ENCODE measurements around the gene RGS3.

Gene RGS3

DNA sequence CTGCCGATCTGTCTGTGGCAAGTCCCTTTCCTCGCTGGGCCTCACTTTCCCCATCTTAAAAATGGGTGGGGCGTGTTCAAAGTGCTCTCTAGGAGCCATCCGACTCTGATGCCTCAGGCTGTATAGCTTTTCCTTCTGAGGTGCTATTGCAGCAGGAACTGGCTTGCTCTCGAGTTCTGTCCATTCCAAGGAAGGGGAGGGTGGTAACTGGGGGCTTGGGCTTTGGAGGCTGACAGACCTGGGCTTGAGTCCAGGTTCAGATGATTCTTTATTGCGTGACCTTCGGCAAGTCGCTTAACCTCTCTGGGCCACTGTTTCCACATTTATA lies 139.5 kb downstream of the RGS3 start:
- no peak for DNase-seq

GRCh38 chr9:113603773-113604172 lies 140.2 kb downstream of the RGS3 start:
- no peak for DNase-seq

GRCh38 chr9:113604393-113604792 lies 140.9 kb downstream of the RGS3 start:
- no peak for DNase-seq

GRCh38 chr9:113606510-113606909 lies 143.0 kb downstream of the RGS3 start:
- no peak for DNase-seq

GRCh38 chr9:113608082-113608685 lies 144.7 kb downstream of the RGS3 start:
- no peak for DNase-seq

DNA sequence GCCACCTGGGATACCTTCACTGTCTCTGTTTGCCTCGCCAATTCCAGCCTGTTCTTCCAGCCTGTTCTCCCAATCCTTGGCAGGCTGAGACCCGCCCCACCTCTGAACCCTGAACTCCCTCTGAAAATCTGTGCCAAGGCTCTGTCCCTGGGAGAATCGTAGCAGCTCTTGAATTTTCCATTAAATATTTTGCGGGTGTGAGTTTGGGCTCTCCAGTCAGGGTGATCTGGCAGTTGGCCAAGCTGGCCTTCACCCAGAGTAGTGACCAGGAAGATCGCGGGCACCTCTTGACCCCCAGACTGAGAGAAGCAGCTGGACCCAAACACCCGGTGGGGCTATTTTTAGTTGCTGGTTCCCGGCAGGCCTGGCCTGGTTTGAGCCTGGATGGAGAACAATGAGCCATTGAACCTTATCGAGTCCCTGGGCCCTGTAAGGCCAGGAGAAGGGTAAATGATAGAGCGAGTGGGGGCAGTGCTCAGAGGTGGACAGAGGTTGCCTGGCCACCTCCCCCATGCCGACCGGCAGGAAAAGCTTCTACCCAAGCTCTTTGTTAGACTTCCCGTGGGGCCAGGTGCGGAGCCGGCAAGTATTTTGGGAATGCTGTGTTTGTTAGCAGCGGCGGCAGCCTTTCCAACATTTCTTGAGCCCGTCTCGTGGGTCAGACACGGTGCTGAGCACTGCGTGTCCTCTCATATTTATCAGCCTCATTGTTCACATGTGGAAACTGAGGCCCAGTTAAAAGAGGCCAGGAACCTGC lies 146.2 kb downstream of the RGS3 start:
- DNase-seq, result no peak

- no peak for DNase-seq
Measured at GRCh38 chr9:113611461-113612215, 148.1 kb downstream of the RGS3 start.

DNA sequence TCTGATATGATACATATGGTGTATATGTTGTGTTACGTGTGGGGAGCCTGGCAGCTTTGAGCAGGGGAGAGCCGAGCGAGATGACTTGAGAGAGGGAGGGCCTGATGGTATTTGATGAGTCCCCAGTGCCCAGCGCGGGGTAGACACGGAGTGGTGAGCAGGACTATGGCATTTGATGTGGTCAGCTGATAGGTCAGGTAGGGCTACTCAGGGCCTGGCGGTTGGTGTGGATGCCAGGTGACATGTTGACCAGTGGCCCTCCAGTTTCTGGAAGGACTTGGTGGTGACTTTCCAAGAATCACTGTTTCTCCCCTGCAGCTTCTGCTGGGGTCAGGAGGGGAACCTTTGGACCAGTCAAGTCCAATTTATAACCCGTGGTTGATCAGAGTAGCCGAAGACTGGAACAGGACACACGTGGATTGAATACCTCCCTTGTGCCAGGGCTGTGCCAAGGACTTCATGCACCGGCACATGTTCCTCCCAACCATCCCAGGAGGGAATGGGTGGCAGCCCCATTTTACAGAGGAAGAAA lies 148.8 kb downstream of the RGS3 start:
- DNase-seq, result no peak

DNA sequence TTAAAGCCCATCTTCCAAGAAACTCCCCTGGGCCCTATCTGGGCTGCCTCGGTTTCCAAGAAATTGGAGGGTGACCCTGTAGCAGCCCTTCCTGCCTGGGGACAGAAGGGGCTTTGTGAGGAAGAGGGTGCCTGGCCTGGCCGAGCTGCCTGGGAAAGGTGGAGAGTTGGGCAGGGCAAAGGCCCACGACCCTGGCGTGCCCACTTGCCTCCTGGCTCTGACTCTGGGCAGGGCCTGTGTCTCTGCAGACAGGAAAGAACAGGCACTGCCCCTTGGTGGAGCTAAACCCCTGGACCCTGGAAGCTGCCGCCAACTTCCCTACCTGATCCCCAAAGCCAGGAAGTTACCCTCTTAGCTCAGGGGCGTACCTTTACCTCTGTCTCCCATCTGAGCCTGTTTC lies 149.3 kb downstream of the RGS3 start:
- no peak for DNase-seq

- no peak for DNase-seq
Measured at GRCh38 chr9:113613815-113614413, 150.4 kb downstream of the RGS3 start.

- DNase-seq, result no peak
Measured at GRCh38 chr9:113614843-113615648, 151.5 kb downstream of the RGS3 start.

- no peak for DNase-seq
Measured at GRCh38 chr9:113616116-113616515, 152.6 kb downstream of the RGS3 start.

GRCh38 chr9:113616621-113617496 lies 153.3 kb downstream of the RGS3 start:
- no peak for DNase-seq

DNA sequence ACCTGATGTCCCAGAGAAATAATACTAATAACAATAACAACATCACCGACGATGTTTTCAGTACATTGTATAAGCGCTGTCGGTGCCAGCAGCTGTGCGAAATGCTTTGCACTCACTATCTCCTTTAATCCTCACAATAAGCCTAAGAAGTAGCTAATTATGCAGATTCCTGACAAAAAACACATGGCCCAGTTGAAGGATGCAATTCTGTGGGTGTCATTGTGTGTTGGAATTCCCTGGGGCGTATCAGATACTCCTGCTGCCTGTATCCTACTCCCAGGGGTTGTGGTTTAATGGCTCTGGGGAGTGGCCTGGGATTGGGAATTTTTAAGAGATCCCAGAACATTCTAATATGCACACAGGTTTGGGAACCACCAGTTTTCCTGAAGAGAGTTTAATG lies 154.0 kb downstream of the RGS3 start:
- DNase-seq, result no peak

DNA sequence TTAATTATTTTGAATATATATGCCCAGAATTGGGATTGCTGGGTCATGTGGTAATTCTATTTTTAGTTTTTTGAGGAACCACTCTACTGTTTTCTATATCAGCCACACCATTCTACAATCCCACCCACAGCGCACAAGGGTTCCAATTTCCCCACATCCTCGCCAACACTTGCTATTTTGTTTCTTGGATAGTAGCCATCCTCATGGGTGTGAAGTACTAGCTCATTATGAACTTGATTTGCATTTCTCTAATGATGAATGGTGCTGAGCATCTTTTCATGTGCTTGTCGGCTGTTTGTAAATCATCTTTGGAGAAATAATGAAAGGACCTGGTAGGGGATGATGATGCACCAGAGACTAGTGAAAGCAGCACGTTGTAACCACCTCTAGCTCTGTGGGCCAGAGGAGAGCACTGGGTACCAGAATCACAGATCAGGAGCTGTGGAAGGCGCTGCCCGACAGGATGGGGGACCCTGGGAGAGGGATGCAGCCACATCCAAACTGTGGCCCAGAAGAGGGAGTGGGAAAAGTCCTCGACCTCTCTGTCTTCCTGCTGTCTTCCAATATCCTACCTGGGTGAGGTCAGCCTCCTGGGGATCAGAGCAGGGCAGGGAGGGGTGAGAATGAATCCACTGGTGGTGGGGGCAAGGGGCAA lies 155.4 kb downstream of the RGS3 start:
- no peak for DNase-seq

DNA sequence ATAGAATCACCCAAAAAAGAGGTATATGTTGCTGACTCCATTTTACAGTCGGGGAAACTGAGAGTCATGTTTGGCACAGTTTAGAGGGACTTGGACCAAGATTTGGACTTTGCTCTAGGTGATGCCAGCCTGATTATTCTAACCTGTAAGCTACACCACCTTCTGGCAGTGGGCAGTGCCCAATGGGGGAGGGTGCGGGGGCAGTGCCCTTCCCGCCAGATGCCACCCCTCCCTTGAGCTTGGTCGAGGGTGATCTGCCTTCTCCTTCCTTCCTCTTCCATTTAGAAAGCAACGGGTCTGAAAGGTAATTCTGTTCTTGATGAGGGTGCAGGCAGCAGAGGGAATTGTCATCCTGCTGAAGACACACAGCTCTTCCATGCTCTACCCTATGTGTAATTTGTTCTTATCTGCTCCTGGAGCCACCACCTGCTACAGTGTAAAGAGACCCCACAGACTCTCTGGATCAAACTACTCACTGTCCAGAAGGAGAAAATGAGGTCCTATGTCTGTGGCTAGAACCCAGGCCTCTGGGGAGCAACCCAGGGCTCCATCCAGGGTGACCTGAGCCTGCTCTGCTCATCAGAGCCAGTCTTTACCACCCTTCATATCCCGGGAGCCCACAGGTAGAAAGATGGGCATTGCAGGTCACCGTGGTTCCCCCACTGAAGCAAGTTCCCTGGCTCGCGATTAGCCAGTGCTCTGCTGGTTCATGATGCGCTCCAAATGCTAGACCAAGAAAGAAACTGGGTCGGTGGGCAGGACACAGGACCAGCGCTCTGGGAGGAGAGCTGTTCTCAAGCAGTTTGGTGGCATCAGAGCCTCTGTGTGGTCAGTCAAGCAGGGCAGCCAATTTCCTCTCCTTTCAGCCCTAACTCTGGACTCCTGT lies 156.2 kb downstream of the RGS3 start:
- DNase-seq, result no peak

DNA sequence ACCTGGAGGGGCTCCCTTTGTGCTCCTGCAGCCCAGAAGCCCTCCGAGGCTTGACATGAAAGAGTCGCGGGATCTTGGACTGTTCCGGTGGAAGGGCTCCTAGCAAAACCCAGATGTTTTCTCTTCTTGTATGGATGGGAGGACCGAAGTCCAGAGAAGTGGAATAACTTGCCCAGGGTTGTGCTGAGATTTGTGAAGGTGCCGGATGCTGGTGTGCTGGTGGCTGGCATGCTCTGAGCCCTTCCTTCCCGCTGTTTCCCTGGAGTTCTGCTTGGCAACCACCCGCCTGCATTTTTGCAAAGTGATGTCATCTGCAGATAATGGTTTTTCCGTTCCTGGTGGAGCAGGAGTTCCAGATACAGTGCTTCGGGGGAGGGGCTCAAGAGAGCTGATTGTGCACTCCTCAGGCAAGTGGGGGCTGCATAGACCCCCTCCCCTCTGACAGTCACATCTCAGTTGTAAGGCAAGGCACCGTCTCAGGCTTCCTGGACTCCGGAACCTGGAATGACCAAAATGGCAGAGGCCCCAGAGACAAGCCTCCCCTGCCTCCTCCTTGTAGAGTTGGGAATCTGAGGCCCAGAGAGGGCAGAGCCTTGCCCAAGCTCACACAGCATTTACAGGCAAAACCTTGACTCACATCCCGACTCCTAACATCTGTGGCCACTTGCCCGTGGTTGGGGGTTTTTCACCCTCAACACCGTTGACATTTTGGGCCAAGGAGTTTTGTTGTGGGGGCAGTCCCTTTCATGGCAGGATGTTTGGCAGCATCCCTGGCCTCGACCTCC lies 157.0 kb downstream of the RGS3 start:
- DNase-seq, result peak in 1 of 2 donors; percentile 10

GRCh38 chr9:113621309-113621791 lies 157.8 kb downstream of the RGS3 start:
- peak in 1 of 2 donors; percentile 5 for DNase-seq

DNA sequence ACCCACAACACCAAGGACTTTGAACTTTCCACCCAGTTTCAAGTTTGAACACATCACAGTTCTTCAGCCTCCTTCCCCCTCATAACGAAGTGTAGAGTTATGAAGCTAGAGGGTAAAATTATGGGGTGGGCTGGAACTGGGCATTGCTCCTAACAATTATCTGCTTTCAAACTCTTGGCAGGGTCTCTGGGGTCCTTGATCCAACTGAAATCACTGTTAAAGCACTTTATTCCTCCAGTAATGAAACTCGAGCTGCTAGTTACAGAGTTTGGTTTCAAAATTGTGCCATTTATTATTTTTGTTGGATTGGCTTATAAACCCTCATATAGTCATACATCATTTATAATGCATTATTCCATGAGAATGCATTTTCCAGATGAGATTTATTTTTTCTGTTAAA lies 158.5 kb downstream of the RGS3 start:
- DNase-seq, result no peak

All from hippocampal formation (tissue), 2 donors.